ENCODE measurements around the gene CEP89. TPM values are rescaled to one million over a fixed set of nuclear protein-coding genes. Genes with fewer than 3 reads are reported as not detected.

CEP89 gene
- total RNA-seq, 1 experiment from 2014 or later = 18.6 TPM

DNA sequence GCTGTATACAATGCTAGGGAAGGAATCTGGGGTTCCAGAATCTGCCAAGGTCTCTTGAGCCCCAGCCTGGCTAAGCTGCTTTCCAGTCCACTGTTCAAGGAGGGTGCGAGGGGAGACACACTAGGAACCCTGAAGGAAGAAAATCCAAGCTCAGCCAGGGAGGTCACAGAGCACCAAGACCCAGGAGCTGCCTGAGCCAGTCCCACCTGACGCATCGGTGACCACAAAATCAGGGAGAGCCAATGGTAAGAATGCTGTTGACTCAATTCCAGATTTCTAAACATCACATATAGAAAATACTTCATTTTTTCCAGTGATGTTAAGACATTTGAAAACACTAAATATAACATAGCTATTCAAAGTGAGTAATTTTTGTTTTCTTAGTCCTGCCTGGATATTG lies 50.1 kb downstream of the CEP89 start:
- Histone ChIP-seq H3K36me3 (replicated peaks; ENCODE audit: control insufficient read depth, insufficient read depth, low read length) (peaks cover 1% of the 10 kb centered on the region; the same call in 1 of the 2 replicates), H3K27me3 (ENCODE audit: control insufficient read depth, insufficient read depth, low read length) (no peaks in the 10 kb centered on the region), H3K4me3 (ENCODE audit: insufficient read depth, low read depth, low read length) (no peak overlapping the region)
- DNase-seq = no peak

GRCh38 chr19:32919365-32919764 lies 52.4 kb downstream of the CEP89 start:
- Histone ChIP-seq H3K4me3 (ENCODE audit: insufficient read depth, low read depth, low read length) (no peak overlapping the region), H3K27me3 (ENCODE audit: control insufficient read depth, insufficient read depth, low read length) (no peaks in the 10 kb centered on the region), H3K36me3 (replicated peaks; ENCODE audit: control insufficient read depth, insufficient read depth, low read length) (peaks cover 1% of the 10 kb centered on the region; the same call in 1 of the 2 replicates)
- no peak for DNase-seq

DNA sequence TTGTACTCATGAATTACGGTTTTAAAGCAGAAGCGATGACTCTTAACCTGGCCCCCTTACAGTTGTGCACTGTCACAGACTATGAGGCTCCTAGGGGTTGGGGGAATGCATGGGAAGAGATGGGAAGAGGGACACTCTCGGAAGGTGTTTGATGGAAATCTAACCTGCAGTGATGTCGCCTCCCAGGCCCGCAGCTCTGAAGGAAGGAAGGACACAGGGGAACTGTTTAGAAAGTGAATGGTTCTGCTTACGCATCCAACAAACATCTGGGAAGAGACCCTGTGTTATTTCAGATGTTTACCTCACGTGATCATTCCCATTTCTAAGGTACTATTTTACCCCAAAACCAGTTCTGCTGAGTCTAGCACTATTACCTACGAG lies 54.2 kb downstream of the CEP89 start:
- DNase-seq = peak; percentile 46
- H3K36me3 ChIP-seq (replicated peaks; ENCODE audit: control insufficient read depth, insufficient read depth, low read length) = no peaks in the 10 kb centered on the region; the same call in 1 of the 2 replicates
- H3K27me3 ChIP-seq (ENCODE audit: control insufficient read depth, insufficient read depth, low read length) = no peaks in the 10 kb centered on the region
- no peak overlapping the region for H3K4me3 ChIP-seq (ENCODE audit: insufficient read depth, low read depth, low read length)

- Histone ChIP-seq H3K4me3 (ENCODE audit: insufficient read depth, low read depth, low read length) (no peak overlapping the region), H3K27me3 (ENCODE audit: control insufficient read depth, insufficient read depth, low read length) (no peaks in the 10 kb centered on the region), H3K36me3 (replicated peaks; ENCODE audit: control insufficient read depth, insufficient read depth, low read length) (no peaks in the 10 kb centered on the region; the same call in 1 of the 2 replicates)
- peak; percentile 41 for DNase-seq
These were observed 54.7 kb downstream of the CEP89 start for GRCh38 chr19:32916969-32917615.

GRCh38 chr19:32914879-32915660 lies 56.7 kb downstream of the CEP89 start:
- no peak for DNase-seq
- no peak overlapping the region for H3K4me3 ChIP-seq (ENCODE audit: insufficient read depth, low read depth, low read length)
- no peaks in the 10 kb centered on the region for H3K27me3 ChIP-seq (ENCODE audit: control insufficient read depth, insufficient read depth, low read length)
- no peaks in the 10 kb centered on the region for H3K36me3 ChIP-seq (replicated peaks; ENCODE audit: control insufficient read depth, insufficient read depth, low read length)

- Histone ChIP-seq H3K4me3 (ENCODE audit: insufficient read depth, low read depth, low read length) (no peak overlapping the region), H3K36me3 (replicated peaks; ENCODE audit: control insufficient read depth, insufficient read depth, low read length) (no peaks in the 10 kb centered on the region; the same call in 1 of the 2 replicates), H3K27me3 (ENCODE audit: control insufficient read depth, insufficient read depth, low read length) (no peaks in the 10 kb centered on the region)
- no peak for DNase-seq
These were observed 60.3 kb downstream of the CEP89 start for GRCh38 chr19:32911467-32911866.

GRCh38 chr19:32910874-32911273 lies 60.9 kb downstream of the CEP89 start:
- no peaks in the 10 kb centered on the region for H3K27me3 ChIP-seq (ENCODE audit: control insufficient read depth, insufficient read depth, low read length)
- H3K36me3 ChIP-seq (replicated peaks; ENCODE audit: control insufficient read depth, insufficient read depth, low read length) = no peaks in the 10 kb centered on the region; the same call in 1 of the 2 replicates
- no peak overlapping the region for H3K4me3 ChIP-seq (ENCODE audit: insufficient read depth, low read depth, low read length)
- no peak for DNase-seq

DNA sequence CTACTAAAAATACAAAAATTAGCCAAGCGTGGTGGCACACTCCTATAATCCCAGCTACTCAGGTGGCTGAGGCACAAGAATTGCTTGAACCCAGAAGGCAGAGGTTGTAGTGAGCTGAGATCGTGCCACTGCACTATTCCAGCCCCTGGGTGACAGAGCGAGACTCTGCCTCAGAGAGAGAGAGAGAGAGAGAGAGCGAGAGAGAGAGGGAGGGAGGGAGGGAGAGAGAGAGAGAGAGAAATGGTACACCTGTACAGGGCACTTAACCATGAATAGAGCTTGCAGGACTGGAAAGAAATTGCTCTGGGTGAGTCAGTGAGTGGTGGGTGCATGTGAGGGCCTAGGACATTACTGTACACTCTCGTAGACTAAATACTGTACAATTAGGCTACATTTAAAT lies 61.7 kb downstream of the CEP89 start:
- DNase-seq = no peak
- Histone ChIP-seq H3K36me3 (replicated peaks; ENCODE audit: control insufficient read depth, insufficient read depth, low read length) (no peaks in the 10 kb centered on the region; the same call in 1 of the 2 replicates), H3K27me3 (ENCODE audit: control insufficient read depth, insufficient read depth, low read length) (no peaks in the 10 kb centered on the region), H3K4me3 (ENCODE audit: insufficient read depth, low read depth, low read length) (no peak overlapping the region)

DNA sequence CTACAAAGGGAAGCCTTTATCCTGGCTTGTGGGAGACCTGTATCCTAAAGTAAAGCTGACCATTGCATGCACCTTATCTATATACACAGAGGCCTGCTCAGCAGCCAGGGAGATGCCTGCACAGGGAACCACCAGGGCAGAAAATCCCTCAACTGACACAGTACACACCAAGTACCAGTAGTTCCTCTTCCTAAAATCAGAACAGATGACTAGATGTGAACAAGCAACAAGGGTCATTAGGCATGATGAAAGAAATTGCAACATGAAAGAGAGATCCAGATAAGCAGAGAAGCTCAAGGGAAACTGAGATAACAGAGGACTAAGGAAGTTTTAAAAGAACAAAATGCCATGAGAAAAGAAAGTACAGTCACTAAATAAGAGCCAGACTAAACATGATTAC lies 62.5 kb downstream of the CEP89 start:
- DNase-seq = no peak
- H3K36me3 ChIP-seq (replicated peaks; ENCODE audit: control insufficient read depth, insufficient read depth, low read length) = no peaks in the 10 kb centered on the region; the same call in 1 of the 2 replicates
- no peak overlapping the region for H3K4me3 ChIP-seq (ENCODE audit: insufficient read depth, low read depth, low read length)
- no peaks in the 10 kb centered on the region for H3K27me3 ChIP-seq (ENCODE audit: control insufficient read depth, insufficient read depth, low read length)

- DNase-seq = no peak
These were observed 63.0 kb downstream of the CEP89 start for GRCh38 chr19:32908641-32909190.

GRCh38 chr19:32902448-32902847 lies 69.3 kb downstream of the CEP89 start:
- DNase-seq = peak; percentile 51

More at GRCh38 chr19:32908641-32909190, 63.0 kb downstream of the CEP89 start:
- no peak overlapping the region for H3K4me3 ChIP-seq (ENCODE audit: insufficient read depth, low read depth, low read length)
- no peaks in the 10 kb centered on the region; the same call in 1 of the 2 replicates for H3K36me3 ChIP-seq (replicated peaks; ENCODE audit: control insufficient read depth, insufficient read depth, low read length)
- no peaks in the 10 kb centered on the region for H3K27me3 ChIP-seq (ENCODE audit: control insufficient read depth, insufficient read depth, low read length)

DNA sequence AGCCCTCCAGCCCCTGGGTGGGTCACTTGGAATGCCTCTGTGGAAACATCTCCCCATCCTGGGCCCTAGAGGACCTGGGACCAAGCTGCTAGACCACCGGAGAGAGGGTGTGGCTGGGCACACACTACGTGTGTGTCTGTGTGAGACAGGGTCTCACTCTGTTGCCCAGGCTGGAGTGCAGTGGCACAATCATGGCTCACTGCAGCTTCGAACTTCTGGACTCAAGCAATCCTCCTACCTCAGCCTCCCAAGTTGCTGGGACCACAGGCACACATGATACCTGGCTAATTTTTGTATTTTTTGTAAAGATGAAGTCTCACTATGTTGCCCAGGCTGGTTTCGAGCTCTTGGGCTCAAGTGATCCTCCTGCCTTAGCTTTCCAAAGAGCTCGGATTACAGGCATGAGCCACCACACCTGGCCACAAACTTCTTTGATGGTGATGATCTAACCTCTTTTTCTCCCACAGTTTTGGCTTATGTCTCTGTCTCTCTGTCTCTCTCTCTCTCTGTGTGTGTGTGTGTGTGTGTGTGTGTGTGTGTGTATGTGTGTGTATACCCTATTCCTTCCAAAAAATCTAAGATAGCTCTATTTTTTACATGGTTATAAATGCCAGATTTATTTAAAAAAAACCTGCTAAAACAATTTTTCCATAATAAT lies 70.1 kb downstream of the CEP89 start:
- H3K27me3 ChIP-seq (ENCODE audit: control insufficient read depth, insufficient read depth, low read length) = no peaks in the 10 kb centered on the region
- H3K4me3 ChIP-seq (ENCODE audit: insufficient read depth, low read depth, low read length) = no peak overlapping the region
- DNase-seq = no peak
- no peaks in the 10 kb centered on the region for H3K36me3 ChIP-seq (replicated peaks; ENCODE audit: control insufficient read depth, insufficient read depth, low read length)

More at GRCh38 chr19:32902448-32902847, 69.3 kb downstream of the CEP89 start:
- Histone ChIP-seq H3K27me3 (ENCODE audit: control insufficient read depth, insufficient read depth, low read length) (no peaks in the 10 kb centered on the region), H3K36me3 (replicated peaks; ENCODE audit: control insufficient read depth, insufficient read depth, low read length) (no peaks in the 10 kb centered on the region), H3K4me3 (ENCODE audit: insufficient read depth, low read depth, low read length) (no peak overlapping the region)

DNA sequence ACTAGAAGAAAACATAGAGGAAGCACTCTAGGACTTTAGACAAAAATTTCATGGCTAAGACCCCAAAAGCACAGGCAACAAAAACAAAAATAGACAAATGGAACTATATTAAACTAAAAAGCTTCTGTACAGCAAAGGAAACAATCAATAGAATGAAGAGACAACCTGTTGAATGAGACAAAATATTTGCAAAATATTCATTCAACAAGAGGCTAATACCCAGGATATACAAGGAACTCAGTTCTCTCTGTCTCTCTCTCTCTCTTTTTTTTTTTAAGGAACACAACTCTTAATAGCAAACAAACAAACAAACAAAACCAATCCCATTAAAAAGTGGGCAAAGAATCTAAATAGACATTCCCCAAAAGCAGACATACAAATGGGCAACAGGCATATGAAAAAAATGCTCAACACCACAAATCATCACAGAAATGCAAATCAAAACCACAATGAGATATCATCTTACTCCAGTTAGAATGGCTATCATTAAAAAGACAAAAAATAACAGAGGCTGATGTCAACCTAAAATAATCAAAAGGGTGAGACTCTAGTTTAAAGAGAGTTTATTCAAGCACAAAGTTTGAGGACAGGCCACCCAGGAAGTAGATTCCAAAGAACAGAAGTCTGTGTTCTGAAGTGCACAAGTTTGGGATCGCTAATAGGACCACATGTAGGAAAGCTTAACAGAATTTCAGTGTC lies 75.1 kb downstream of the CEP89 start:
- DNase-seq = no peak

DNA sequence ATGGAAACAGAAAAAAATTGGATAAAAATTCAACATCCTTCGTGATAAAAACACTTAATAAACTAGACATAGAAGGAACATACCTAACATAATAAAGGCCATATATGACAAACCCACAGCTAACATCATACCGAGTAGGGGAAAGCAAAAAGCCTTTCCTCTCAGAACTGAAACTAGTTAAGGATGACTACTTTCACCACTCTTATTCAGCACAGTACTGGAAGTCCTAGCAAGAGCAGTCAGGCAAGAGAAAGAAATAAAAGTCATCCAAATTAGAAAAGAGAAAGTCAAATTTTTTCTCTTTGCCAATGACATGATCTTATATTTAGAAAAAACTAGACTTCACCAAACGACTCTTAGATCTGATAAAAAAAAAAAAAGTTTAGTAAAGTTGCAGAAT lies 76.4 kb downstream of the CEP89 start:
- H3K4me3 ChIP-seq (ENCODE audit: insufficient read depth, low read depth, low read length) = no peak overlapping the region
- no peaks in the 10 kb centered on the region for H3K27me3 ChIP-seq (ENCODE audit: control insufficient read depth, insufficient read depth, low read length)
- no peaks in the 10 kb centered on the region for H3K36me3 ChIP-seq (replicated peaks; ENCODE audit: control insufficient read depth, insufficient read depth, low read length)
- DNase-seq = no peak

More for the DNA sequence above, 75.1 kb downstream of the CEP89 start:
- Histone ChIP-seq H3K27me3 (ENCODE audit: control insufficient read depth, insufficient read depth, low read length) (no peaks in the 10 kb centered on the region), H3K36me3 (replicated peaks; ENCODE audit: control insufficient read depth, insufficient read depth, low read length) (no peaks in the 10 kb centered on the region), H3K4me3 (ENCODE audit: insufficient read depth, low read depth, low read length) (no peak overlapping the region)
